AG04450 (cell line): ENCODE results near the gene ADORA2B. TPM values are rescaled to one million over a fixed set of nuclear protein-coding genes. Genes with fewer than 3 reads are reported as not detected.
"Not testable (repeated sequence)": the region's sequence is repeated elsewhere in the genome, so short reads cannot be mapped to it uniquely, and the experiment has no call there.

Source experiments
- CTCF ChIA-PET: fragments of 300-600, 350-600 bp; formaldehyde crosslinking; extraction: SDS; loops from one replicate; lab custom pipeline; 2022; ENCODE audit warnings: antibody characterized with exemption, inconsistent platforms; lab: Charles Lee
- POLR2A ChIA-PET: fragments of 350-600 bp; formaldehyde crosslinking; extraction: SDS; loops from one replicate; lab custom pipeline; 2021; ENCODE audit warnings: antibody characterized with exemption, inconsistent platforms; lab: Yijun Ruan, JAX
- DNase-seq: peaks from one replicate; pipeline ENCODE4 v3.0.0-alpha.2; 2011; ENCODE audit warnings: low read depth, low spot score
- H3K27ac ChIP-seq: one replicate; pipeline ENCODE4 v1.5.1; 2012; ENCODE audit warnings: low read depth, low read length, control low read depth
- H3K27me3 ChIP-seq: one replicate; pipeline ENCODE4 v1.6.0; 2012; ENCODE audit warnings: low read length; ENCODE audit not compliant: control insufficient read depth, insufficient read depth
- H3K4me3 ChIP-seq: 2 replicates; pipeline ENCODE4 v1.5.1; 2011; ENCODE audit warnings: mild to moderate bottlenecking, low read depth, low read length, control low read depth
- H3K9me3 ChIP-seq: 2 replicates; pipeline ENCODE4 v1.5.1; 2012; ENCODE audit warnings: low read length; ENCODE audit not compliant: control insufficient read depth, insufficient read depth
- polyA minus RNA-seq: library from RNA; depleted of rRNA, polyadenylated mRNA; stranded (reverse); fragments of >200 nt; gene quantifications from 2 replicates; pipeline ENCODE4 v1.2.3, GENCODE V29; 2011; rRNA and poly(A)+ RNA removed
- polyA plus RNA-seq: library from polyadenylated mRNA; depleted of rRNA; stranded (reverse); fragments of >200 nt; gene quantifications from 2 replicates; pipeline ENCODE4 v1.2.3, GENCODE V29; 2011; rRNA removed
- TF ChIP-seq, protein P1 (sequence below): IDR thresholded peaks from 2 replicates; pipeline ENCODE4 v1.5.1; 2011; ENCODE audit warnings: low read depth, low read length, control low read depth, inconsistent platforms

The ADORA2B gene
- 14.8 and 15.1 TPM in 2 replicates for polyA plus RNA-seq
- 11.3 and 13.0 TPM in 2 replicates for polyA minus RNA-seq

DNA sequence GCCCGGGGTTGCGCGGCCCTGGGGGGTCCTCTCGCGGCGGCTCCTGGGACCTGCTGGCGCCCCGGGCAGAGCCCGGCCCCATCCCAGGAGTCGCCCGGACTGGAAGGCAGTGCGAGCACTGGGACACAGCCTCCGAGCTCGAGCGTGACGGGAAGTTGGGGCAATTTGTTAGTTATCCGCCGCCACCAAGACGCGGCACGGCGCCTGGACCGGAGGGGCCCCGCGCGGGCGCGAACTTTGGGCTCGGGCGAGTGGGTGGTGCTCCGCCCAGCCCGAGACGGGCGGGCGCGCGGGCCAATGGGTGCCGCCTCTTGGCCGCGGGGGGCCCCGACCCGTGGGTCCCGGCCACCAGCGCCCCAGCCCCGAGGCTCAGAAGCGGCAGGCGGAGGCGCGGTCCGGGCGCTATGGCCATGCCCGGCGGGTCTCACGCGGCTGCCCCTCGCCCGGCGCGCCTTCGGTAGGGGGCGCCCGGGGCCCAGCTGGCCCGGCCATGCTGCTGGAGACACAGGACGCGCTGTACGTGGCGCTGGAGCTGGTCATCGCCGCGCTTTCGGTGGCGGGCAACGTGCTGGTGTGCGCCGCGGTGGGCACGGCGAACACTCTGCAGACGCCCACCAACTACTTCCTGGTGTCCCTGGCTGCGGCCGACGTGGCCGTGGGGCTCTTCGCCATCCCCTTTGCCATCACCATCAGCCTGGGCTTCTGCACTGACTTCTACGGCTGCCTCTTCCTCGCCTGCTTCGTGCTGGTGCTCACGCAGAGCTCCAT is at the start of gene ADORA2B:
TSS of gene ADORA2B (plus strand) at position 372 of the 768 bp plus-strand sequence. CDS start at position 491, 119 bp downstream.
- TF ChIP-seq, protein P1, sequence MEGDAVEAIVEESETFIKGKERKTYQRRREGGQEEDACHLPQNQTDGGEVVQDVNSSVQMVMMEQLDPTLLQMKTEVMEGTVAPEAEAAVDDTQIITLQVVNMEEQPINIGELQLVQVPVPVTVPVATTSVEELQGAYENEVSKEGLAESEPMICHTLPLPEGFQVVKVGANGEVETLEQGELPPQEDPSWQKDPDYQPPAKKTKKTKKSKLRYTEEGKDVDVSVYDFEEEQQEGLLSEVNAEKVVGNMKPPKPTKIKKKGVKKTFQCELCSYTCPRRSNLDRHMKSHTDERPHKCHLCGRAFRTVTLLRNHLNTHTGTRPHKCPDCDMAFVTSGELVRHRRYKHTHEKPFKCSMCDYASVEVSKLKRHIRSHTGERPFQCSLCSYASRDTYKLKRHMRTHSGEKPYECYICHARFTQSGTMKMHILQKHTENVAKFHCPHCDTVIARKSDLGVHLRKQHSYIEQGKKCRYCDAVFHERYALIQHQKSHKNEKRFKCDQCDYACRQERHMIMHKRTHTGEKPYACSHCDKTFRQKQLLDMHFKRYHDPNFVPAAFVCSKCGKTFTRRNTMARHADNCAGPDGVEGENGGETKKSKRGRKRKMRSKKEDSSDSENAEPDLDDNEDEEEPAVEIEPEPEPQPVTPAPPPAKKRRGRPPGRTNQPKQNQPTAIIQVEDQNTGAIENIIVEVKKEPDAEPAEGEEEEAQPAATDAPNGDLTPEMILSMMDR, result peak; percentile 50
- peak within 1 kb of the TSS; percentile 86 for H3K4me3 ChIP-seq
- POLR2A ChIA-PET, result interaction anchor here (0.6 to 1.8 kb wide), 7 partner anchors 9 to 105 kb away, joined by 3 to 19 read pairs (median 5); partner anchors contain the start of genes TTC19 and ZSWIM7
- CTCF ChIA-PET, result interaction anchor here (0.7 to 2.3 kb wide), 12 partner anchors 10 to 117 kb away, joined by 3 to 19 read pairs (median 5); partner anchors contain the start of gene ZSWIM7
- peaks cover 10% of the 10 kb centered on the region for H3K9me3 ChIP-seq
- DNase-seq, result no peak
- no peaks in the 10 kb centered on the region for H3K27me3 ChIP-seq
- peak within 1 kb of the TSS; percentile 65 for H3K27ac ChIP-seq

DNA sequence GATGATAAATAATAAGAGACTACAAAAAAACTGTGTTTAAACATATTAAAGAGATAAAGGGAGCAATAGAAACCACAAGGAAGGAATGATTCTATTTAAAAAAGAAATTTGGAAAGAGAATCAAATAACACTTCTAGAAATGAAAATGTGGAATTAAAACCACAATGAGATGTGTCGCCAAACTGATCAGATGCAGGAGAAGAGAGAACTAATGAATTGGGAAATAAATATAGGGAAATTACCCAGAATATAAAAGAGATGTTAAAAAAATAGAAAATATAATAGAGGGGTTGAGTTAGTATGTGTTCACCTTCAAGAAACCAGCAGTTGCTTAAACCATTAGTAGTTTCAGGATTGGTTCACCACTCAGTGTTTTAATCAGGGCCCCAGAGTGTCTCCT is 48.7 kb upstream of the ADORA2B start:
- H3K4me3 ChIP-seq, result no peak overlapping the region
- H3K27me3 ChIP-seq, result peaks cover 4% of the 10 kb centered on the region
- TF ChIP-seq, protein P1, result no peak
- ChIA-PET CTCF (no interaction called here), POLR2A (interaction anchor here (0.6 kb wide), 1 partner anchor 10 kb away, joined by 3 read pairs; no protein-coding TSS in a partner anchor)
- no peak for DNase-seq
- H3K27ac ChIP-seq, result no peak overlapping the region
- H3K9me3 ChIP-seq, result peaks cover 3% of the 10 kb centered on the region; the same call in 1 of the 2 replicates

DNA sequence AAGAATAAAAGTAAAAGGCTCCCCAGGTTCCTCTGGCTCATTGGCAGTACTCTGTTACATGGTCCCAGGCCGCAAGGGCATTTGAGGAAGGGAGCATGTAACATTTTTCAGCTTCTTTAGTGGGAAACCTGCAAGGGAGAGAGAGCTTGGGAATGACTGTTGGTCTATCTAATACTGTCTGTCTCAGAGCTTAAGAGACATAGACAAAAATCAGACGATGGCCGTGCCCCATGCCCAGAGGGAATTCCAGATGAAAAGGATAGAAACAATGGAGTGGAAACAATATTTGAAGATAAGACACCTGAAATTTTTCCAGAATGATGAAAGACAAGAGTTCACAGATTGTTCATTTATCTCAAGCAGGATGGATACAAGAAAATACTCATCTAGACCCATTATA is 48.1 kb upstream of the ADORA2B start:
- ChIA-PET CTCF (no interaction called here), POLR2A (no interaction called here)
- Histone ChIP-seq H3K9me3 (peaks cover 3% of the 10 kb centered on the region; the same call in 1 of the 2 replicates), H3K27me3 (peaks cover 4% of the 10 kb centered on the region), H3K4me3 (no peak overlapping the region), H3K27ac (no peak overlapping the region)
- TF ChIP-seq, protein P1, result no peak
- no peak for DNase-seq

DNA sequence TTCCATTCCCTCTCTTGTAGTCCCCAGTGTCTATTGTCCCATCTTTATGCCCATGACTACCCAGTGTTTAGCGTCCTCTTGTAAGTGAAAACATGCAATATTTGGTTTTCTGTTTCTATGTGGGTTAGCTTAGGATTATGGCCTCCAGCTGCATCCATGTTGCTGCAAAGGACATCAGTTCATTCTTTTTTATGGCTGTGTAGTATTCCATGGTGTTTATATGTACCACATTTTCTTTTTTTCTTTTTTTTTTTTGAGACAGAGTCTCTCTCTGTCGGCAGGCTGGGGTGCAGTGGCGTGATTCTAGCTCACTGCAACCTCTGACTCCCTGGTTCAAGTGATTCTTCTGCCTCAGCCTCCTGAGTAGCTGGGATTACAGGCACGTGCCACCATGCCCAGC is 45.3 kb upstream of the ADORA2B start:
- DNase-seq, CTCF ChIA-PET, H3K27ac ChIP-seq, H3K27me3 ChIP-seq, H3K4me3 ChIP-seq, H3K9me3 ChIP-seq, POLR2A ChIA-PET: not testable (repeated sequence)

DNA sequence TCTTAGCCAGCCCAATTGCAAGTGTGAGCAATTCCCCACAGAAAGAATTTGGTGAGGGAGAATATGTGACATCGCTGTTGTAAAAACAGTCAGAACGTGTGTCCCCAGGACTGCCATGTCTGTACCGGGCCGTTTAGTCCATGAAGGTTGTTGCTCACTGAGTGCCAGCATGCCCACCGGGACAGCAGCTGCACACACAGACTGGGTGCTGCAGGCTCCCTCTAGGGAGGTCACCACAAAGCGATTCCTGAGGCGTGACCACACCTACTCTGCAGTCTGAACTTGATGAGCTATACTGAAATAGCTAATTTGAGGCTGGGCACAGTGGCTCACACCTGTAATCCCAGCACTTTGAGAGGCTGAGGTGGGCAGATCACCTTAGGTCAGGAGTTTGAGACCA is 44.1 kb upstream of the ADORA2B start:
- no peak overlapping the region for H3K4me3 ChIP-seq
- POLR2A ChIA-PET, result no interaction called here
- H3K27ac ChIP-seq, result no peak overlapping the region
- peaks cover 3% of the 10 kb centered on the region; the same call in 1 of the 2 replicates for H3K9me3 ChIP-seq
- peaks cover 4% of the 10 kb centered on the region for H3K27me3 ChIP-seq
- no peak for DNase-seq
- TF ChIP-seq, protein P1, result no peak
- CTCF ChIA-PET, result interaction anchor here (1.3 kb wide), 1 partner anchor 73 kb away, joined by 4 read pairs; no protein-coding TSS in a partner anchor

DNA sequence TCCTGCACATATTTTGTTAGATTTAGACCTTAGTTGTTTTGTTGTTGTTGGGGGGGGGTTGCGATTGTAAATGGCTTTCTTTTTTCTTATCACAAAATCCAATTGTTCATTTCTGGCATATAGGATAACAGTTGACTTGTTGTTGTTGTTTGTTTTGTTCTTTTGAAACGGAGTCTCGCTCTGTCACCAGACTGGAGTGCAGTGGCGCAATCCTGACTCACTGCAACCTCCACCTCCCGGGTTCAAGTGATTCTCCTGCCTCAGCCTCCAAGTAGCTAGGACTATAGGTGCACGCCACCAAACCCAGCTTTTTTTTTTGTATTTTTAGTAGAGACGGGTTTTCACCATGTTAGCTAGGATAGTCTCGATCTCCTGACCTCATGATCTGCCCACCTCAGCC is 39.7 kb upstream of the ADORA2B start:
- H3K27ac ChIP-seq, H3K27me3 ChIP-seq, POLR2A ChIA-PET, DNase-seq, H3K9me3 ChIP-seq, H3K4me3 ChIP-seq: not testable (repeated sequence)
- CTCF ChIA-PET, result interaction anchor here (0.9 kb wide), 1 partner anchor 12 kb away, joined by 3 read pairs; no protein-coding TSS in a partner anchor
